Measurements from ENCODE around the gene PRDX5.
"Not testable (repeated sequence)": the region's sequence is repeated elsewhere in the genome, so short reads cannot be mapped to it uniquely, and the experiment has no call there.

Gene PRDX5

GRCh38 chr11:64303109-64304031 lies 14.6 kb upstream of the PRDX5 start:
- in situ Hi-C loops (cut with HindIII; ENCODE audit: low pct_ligation_motif_present, low pct_unique_long_range_greater_than_20kb, low sequenced_read_pairs): no loop called here
- no peak for DNase-seq

GRCh38 chr11:64304032-64304315 lies 13.9 kb upstream of the PRDX5 start:
- no peak for DNase-seq
- in situ Hi-C loops (cut with HindIII; ENCODE audit: low pct_ligation_motif_present, low pct_unique_long_range_greater_than_20kb, low sequenced_read_pairs): no loop called here

GRCh38 chr11:64304316-64305072 lies 13.4 kb upstream of the PRDX5 start:
- peak; percentile 91 for DNase-seq
- in situ Hi-C loops (cut with HindIII; ENCODE audit: low pct_ligation_motif_present, low pct_unique_long_range_greater_than_20kb, low sequenced_read_pairs): no loop called here

- in situ Hi-C loops (cut with HindIII; ENCODE audit: low pct_ligation_motif_present, low pct_unique_long_range_greater_than_20kb, low sequenced_read_pairs): no loop called here
- peak; percentile 96 for DNase-seq
Measured at GRCh38 chr11:64305075-64305690, 12.7 kb upstream of the PRDX5 start, which contains the start of gene ESRRA. Gene ESRRA, plus strand, starts transcription at chr11:64305524. Its CDS starts 1,656 bp downstream, at chr11:64307180.

- in situ Hi-C loops (cut with HindIII; ENCODE audit: low pct_ligation_motif_present, low pct_unique_long_range_greater_than_20kb, low sequenced_read_pairs): no loop called here
Measured at GRCh38 chr11:64305691-64306562, 12.0 kb upstream of the PRDX5 start.

GRCh38 chr11:64306563-64306875 lies 11.4 kb upstream of the PRDX5 start:
- DNase-seq: no peak
- in situ Hi-C loops (cut with HindIII; ENCODE audit: low pct_ligation_motif_present, low pct_unique_long_range_greater_than_20kb, low sequenced_read_pairs): no loop called here

More at GRCh38 chr11:64305691-64306562, 12.0 kb upstream of the PRDX5 start:
- peak; percentile 53 for DNase-seq

GRCh38 chr11:64306876-64307622 lies 10.9 kb upstream of the PRDX5 start:
- in situ Hi-C loops (cut with HindIII; ENCODE audit: low pct_ligation_motif_present, low pct_unique_long_range_greater_than_20kb, low sequenced_read_pairs): no loop called here
- DNase-seq: peak; percentile 5

- DNase-seq; in situ Hi-C loops (cut with HindIII; ENCODE audit: low pct_ligation_motif_present, low pct_unique_long_range_greater_than_20kb, low sequenced_read_pairs): not testable (repeated sequence)
Measured at GRCh38 chr11:64307795-64308194, 10.1 kb upstream of the PRDX5 start.

- in situ Hi-C loops (cut with HindIII; ENCODE audit: low pct_ligation_motif_present, low pct_unique_long_range_greater_than_20kb, low sequenced_read_pairs): no loop called here
- DNase-seq: no peak
Measured at GRCh38 chr11:64312947-64313346, 5.0 kb upstream of the PRDX5 start.

GRCh38 chr11:64313491-64314145 lies 4.3 kb upstream of the PRDX5 start:
- in situ Hi-C loops (cut with HindIII; ENCODE audit: low pct_ligation_motif_present, low pct_unique_long_range_greater_than_20kb, low sequenced_read_pairs): no loop called here

GRCh38 chr11:64314146-64314804 lies 3.6 kb upstream of the PRDX5 start:
- DNase-seq: no peak
- in situ Hi-C loops (cut with HindIII; ENCODE audit: low pct_ligation_motif_present, low pct_unique_long_range_greater_than_20kb, low sequenced_read_pairs): no loop called here

More at GRCh38 chr11:64313491-64314145, 4.3 kb upstream of the PRDX5 start:
- DNase-seq: no peak

GRCh38 chr11:64314805-64315561 lies 2.9 kb upstream of the PRDX5 start:
- in situ Hi-C loops (cut with HindIII; ENCODE audit: low pct_ligation_motif_present, low pct_unique_long_range_greater_than_20kb, low sequenced_read_pairs): no loop called here
- no peak for DNase-seq

GRCh38 chr11:64315667-64316526 lies 2.0 kb upstream of the PRDX5 start:
- in situ Hi-C loops (cut with HindIII; ENCODE audit: low pct_ligation_motif_present, low pct_unique_long_range_greater_than_20kb, low sequenced_read_pairs); DNase-seq: not testable (repeated sequence)

GRCh38 chr11:64316672-64317324 lies 1.1 kb upstream of the PRDX5 start:
- in situ Hi-C loops (cut with HindIII; ENCODE audit: low pct_ligation_motif_present, low pct_unique_long_range_greater_than_20kb, low sequenced_read_pairs): no loop called here
- peak; percentile 51 for DNase-seq

All from ACHN (cell line).